SK-N-SH (cell line): ENCODE data around the gene SHPK.

Experiments used
- CTCF ChIP-seq: fragments of 200-600 bp; sonication (generic); IDR thresholded peaks from 2 replicates; pipeline ENCODE4 v1.6.1; 2017; ENCODE audit warnings: antibody characterized with exemption, mild to moderate bottlenecking, moderate library complexity
- EP300 ChIP-seq, 2 experiments: IDR thresholded peaks; 2 replicates each; pipeline versions ENCODE4 v1.4.0 to v1.6.1; 2012; ENCODE audit warnings: borderline replicate concordance in 1 of 2, low read depth in 1 of 2, low read length in 1 of 2
- EZH2phosphoT487 ChIP-seq: fragments of 200-600 bp; sonication (generic); IDR thresholded peaks from 2 replicates; pipeline ENCODE4 v1.6.1; 2017; ENCODE audit warnings: low read depth, mixed run types, mild to moderate bottlenecking, antibody characterized with exemption, moderate library complexity, borderline replicate concordance
- FOXJ3 ChIP-seq: sonication (generic); formaldehyde crosslinking; IDR thresholded peaks from 2 replicates; pipeline ENCODE4 v1.5.1; 2020; ENCODE audit warnings: mild to moderate bottlenecking, missing genetic modification reagents
- USF1 ChIP-seq: IDR thresholded peaks from 2 replicates; pipeline ENCODE4 v1.4.0; 2012; ENCODE audit warnings: low read depth, borderline replicate concordance
- ZBTB33 ChIP-seq: IDR thresholded peaks from 2 replicates; pipeline ENCODE4 v1.4.0; 2012; ENCODE audit warnings: low read depth, borderline replicate concordance

GRCh38 chr17:3669085-3669347, 33.0 kb upstream of the SHPK start:
- TF ChIP-seq FOXJ3 (CRISPR knock-in tag), result no peak
- no peak for TF ChIP-seq EZH2phosphoT487
- TF ChIP-seq CTCF, result no peak
- TF ChIP-seq ZBTB33, result no peak
- no peak for TF ChIP-seq USF1
- no peak for TF ChIP-seq EP300 (IDR thresholded peaks at IDR 0.05; ENCODE audit: borderline replicate concordance in 1 of 2, low read depth in 1 of 2, low read length in 1 of 2)
